HepG2 (cell line): Measurements from ENCODE around the gene HEATR1. TPM values are rescaled to one million over a fixed set of nuclear protein-coding genes. Genes with fewer than 3 reads are reported as not detected.

Source experiments
- ATF7-NPFF ChIP-seq: sonication (generic); formaldehyde crosslinking; IDR thresholded peaks from 2 replicates; pipeline ENCODE4 v1.8.1; 2023; ENCODE audit warnings: mild to moderate bottlenecking, low read depth, missing genetic modification reagents, moderate library complexity
- FOXO1 ChIP-seq: sonication (generic); formaldehyde crosslinking; IDR thresholded peaks from 2 replicates; pipeline ENCODE4 v1.4.0; 2020; ENCODE audit warnings: missing genetic modification reagents
- JUNB ChIP-seq: sonication (generic); formaldehyde crosslinking; IDR thresholded peaks from 2 replicates; pipeline ENCODE4 v1.8.0; 2022; ENCODE audit warnings: missing genetic modification reagents, mild to moderate bottlenecking, borderline replicate concordance
- KAT2B ChIP-seq: fragments of 150-350 bp; IDR thresholded peaks from 2 replicates; pipeline ENCODE4 v1.6.1; 2014; ENCODE audit warnings: low read depth, low read length, borderline replicate concordance
- KDM3A ChIP-seq: IDR thresholded peaks from 2 replicates; pipeline ENCODE4 v1.6.1; 2018; ENCODE audit warnings: low read depth, missing compliant biosample characterization
- KDM5A ChIP-seq: fragments of 200-600 bp; sonication (generic); IDR thresholded peaks from 2 replicates; pipeline ENCODE4 v1.7.0; 2018; ENCODE audit warnings: antibody characterized with exemption, mild to moderate bottlenecking, low read length, borderline replicate concordance
- MATR3 ChIP-seq: sonication (generic); formaldehyde crosslinking; IDR thresholded peaks from 2 replicates; pipeline ENCODE4 v1.4.0; 2020; ENCODE audit warnings: missing genetic modification reagents
- SIN3B ChIP-seq: fragments of 150-350 bp; IDR thresholded peaks from 2 replicates; pipeline ENCODE4 v1.6.1; 2014; ENCODE audit warnings: low read length
- SP5 ChIP-seq: IDR thresholded peaks from 2 replicates; pipeline ENCODE4 v1.6.1; 2016; ENCODE audit warnings: low read depth, borderline replicate concordance
- SSRP1 ChIP-seq: IDR thresholded peaks from 2 replicates; pipeline ENCODE4 v1.6.1; 2016; ENCODE audit warnings: control low read depth
- TMF1 ChIP-seq: sonication (generic); formaldehyde crosslinking; IDR thresholded peaks from 2 replicates; pipeline ENCODE4 v1.8.1; 2022; ENCODE audit warnings: low read depth, missing genetic modification reagents
- ZFP37 ChIP-seq: sonication (generic); formaldehyde crosslinking; IDR thresholded peaks from 2 replicates; pipeline ENCODE4 v1.4.0; 2020; ENCODE audit warnings: missing genetic modification reagents, borderline replicate concordance
- ZNF460 ChIP-seq: sonication (generic); formaldehyde crosslinking; IDR thresholded peaks from 2 replicates; pipeline ENCODE4 v1.5.1; 2020; ENCODE audit warnings: missing genetic modification reagents, mild to moderate bottlenecking, borderline replicate concordance
- ZNF562 ChIP-seq: sonication (generic); formaldehyde crosslinking; IDR thresholded peaks from 2 replicates; pipeline ENCODE4 v1.8.0; 2022; ENCODE audit warnings: missing genetic modification reagents, borderline replicate concordance
- ZNF772 ChIP-seq: sonication (generic); formaldehyde crosslinking; IDR thresholded peaks from 2 replicates; pipeline ENCODE4 v1.5.0; 2020; ENCODE audit warnings: mild to moderate bottlenecking, missing genetic modification reagents
- polyA plus RNA-seq, 8 experiments: library from polyadenylated mRNA; depleted of rRNA in 3 of 8; stranded (reverse) in 7 of 8; unstranded in 1 of 8; fragments of >200 nt; fragmentation: Illumina TruSeq in 4 of 8; extraction: Trizol in 4 of 8; gene quantifications; 2 replicates each; pipeline versions ENCODE4 v1.2.1 to v1.2.3, GENCODE V29; 2011 to 2016; ENCODE audit warnings: low read depth in 4 of 8, missing spikeins in 1 of 8, mixed read lengths in 1 of 8; ENCODE audit not compliant: insufficient read depth in 1 of 8
- total RNA-seq, 5 experiments: library from RNA; depleted of rRNA; stranded (reverse); fragments of >200 nt; fragmentation: Illumina TruSeq; extraction: Trizol; gene quantifications; 2 replicates each; pipeline ENCODE4 v1.2.3, GENCODE V29; 2016; ENCODE audit warnings: low read depth in 1 of 5
- TF ChIP-seq, protein P1 (sequence below): sonication (generic); formaldehyde crosslinking; IDR thresholded peaks from 2 replicates; pipeline ENCODE4 v1.4.0; 2020; ENCODE audit warnings: missing genetic modification reagents, borderline replicate concordance
- TF ChIP-seq, protein P2 (sequence below): sonication (generic); formaldehyde crosslinking; IDR thresholded peaks from 2 replicates; pipeline ENCODE4 v1.8.0; 2022; ENCODE audit warnings: mild to moderate bottlenecking, missing genetic modification reagents; ENCODE audit not compliant: insufficient replicate concordance
- TF ChIP-seq, protein P3 (sequence below): sonication (generic); formaldehyde crosslinking; IDR thresholded peaks from 2 replicates; pipeline ENCODE4 v1.5.0; 2020; ENCODE audit warnings: missing genetic modification reagents
- TF ChIP-seq, protein P4 (sequence below): sonication (generic); formaldehyde crosslinking; IDR thresholded peaks from 2 replicates; pipeline ENCODE4 v1.8.0; 2022; ENCODE audit warnings: low read depth, missing genetic modification reagents
- TF ChIP-seq, protein P5 (sequence below): sonication (generic); formaldehyde crosslinking; IDR thresholded peaks from 2 replicates; pipeline ENCODE4 v1.5.0; 2020; ENCODE audit warnings: missing genetic modification reagents

Gene HEATR1
- total and polyA plus RNA-seq, 2 of the 13 experiments (the other 11 are each of a cell fraction or from before 2014, with no cell fraction given): 10.2 to 45.8 TPM

DNA sequence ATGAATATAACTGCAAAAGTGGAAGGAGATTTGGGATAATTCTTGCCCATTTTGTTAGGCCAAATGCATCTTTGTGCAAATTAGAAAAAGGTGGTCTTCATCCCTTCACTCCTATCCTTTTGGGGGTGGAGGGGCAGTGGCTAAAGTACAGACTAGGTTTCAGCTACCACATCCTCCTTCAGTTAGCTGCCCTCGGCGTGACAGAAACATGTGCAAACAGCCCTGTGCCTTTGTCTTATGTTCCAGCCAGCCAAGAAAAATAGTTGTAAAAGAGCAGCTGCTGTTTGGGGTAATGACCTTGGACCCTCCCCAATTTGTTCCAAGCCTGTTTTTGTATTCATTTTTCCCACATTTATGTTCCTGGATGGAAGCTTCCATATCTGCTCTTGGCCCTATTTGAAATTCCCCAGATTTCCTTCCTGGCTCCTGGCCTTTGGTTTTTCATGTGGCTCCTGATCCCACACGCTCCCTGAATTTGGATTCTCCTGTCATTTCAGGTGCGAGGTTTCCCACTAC is 88.8 kb downstream of the HEATR1 start (continued):
- TF ChIP-seq, protein P1, sequence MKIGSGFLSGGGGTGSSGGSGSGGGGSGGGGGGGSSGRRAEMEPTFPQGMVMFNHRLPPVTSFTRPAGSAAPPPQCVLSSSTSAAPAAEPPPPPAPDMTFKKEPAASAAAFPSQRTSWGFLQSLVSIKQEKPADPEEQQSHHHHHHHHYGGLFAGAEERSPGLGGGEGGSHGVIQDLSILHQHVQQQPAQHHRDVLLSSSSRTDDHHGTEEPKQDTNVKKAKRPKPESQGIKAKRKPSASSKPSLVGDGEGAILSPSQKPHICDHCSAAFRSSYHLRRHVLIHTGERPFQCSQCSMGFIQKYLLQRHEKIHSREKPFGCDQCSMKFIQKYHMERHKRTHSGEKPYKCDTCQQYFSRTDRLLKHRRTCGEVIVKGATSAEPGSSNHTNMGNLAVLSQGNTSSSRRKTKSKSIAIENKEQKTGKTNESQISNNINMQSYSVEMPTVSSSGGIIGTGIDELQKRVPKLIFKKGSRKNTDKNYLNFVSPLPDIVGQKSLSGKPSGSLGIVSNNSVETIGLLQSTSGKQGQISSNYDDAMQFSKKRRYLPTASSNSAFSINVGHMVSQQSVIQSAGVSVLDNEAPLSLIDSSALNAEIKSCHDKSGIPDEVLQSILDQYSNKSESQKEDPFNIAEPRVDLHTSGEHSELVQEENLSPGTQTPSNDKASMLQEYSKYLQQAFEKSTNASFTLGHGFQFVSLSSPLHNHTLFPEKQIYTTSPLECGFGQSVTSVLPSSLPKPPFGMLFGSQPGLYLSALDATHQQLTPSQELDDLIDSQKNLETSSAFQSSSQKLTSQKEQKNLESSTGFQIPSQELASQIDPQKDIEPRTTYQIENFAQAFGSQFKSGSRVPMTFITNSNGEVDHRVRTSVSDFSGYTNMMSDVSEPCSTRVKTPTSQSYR (CRISPR knock-in tag): no peak
- TF ChIP-seq ATF7-NPFF (no peak), FOXO1 (CRISPR knock-in tag) (no peak), MATR3 (CRISPR knock-in tag) (no peak), ZNF562 (CRISPR knock-in tag) (no peak), ZNF460 (CRISPR knock-in tag) (no peak), KDM5A (no peak), SIN3B (no peak), KDM3A (CRISPR knock-in tag) (no peak), TMF1 (CRISPR knock-in tag) (no peak), SP5 (CRISPR knock-in tag) (peak; percentile 34; the same call in 1 of the 2 replicates), SSRP1 (CRISPR knock-in tag) (no peak), KAT2B (no peak), ZNF772 (CRISPR knock-in tag) (no peak), JUNB (no peak), ZFP37 (CRISPR knock-in tag) (no peak)
- TF ChIP-seq, protein P2, sequence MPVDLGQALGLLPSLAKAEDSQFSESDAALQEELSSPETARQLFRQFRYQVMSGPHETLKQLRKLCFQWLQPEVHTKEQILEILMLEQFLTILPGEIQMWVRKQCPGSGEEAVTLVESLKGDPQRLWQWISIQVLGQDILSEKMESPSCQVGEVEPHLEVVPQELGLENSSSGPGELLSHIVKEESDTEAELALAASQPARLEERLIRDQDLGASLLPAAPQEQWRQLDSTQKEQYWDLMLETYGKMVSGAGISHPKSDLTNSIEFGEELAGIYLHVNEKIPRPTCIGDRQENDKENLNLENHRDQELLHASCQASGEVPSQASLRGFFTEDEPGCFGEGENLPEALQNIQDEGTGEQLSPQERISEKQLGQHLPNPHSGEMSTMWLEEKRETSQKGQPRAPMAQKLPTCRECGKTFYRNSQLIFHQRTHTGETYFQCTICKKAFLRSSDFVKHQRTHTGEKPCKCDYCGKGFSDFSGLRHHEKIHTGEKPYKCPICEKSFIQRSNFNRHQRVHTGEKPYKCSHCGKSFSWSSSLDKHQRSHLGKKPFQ (CRISPR knock-in tag): no peak
- TF ChIP-seq, protein P3, sequence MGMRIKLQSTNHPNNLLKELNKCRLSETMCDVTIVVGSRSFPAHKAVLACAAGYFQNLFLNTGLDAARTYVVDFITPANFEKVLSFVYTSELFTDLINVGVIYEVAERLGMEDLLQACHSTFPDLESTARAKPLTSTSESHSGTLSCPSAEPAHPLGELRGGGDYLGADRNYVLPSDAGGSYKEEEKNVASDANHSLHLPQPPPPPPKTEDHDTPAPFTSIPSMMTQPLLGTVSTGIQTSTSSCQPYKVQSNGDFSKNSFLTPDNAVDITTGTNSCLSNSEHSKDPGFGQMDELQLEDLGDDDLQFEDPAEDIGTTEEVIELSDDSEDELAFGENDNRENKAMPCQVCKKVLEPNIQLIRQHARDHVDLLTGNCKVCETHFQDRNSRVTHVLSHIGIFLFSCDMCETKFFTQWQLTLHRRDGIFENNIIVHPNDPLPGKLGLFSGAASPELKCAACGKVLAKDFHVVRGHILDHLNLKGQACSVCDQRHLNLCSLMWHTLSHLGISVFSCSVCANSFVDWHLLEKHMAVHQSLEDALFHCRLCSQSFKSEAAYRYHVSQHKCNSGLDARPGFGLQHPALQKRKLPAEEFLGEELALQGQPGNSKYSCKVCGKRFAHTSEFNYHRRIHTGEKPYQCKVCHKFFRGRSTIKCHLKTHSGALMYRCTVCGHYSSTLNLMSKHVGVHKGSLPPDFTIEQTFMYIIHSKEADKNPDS (CRISPR knock-in tag): no peak
- TF ChIP-seq, protein P4, sequence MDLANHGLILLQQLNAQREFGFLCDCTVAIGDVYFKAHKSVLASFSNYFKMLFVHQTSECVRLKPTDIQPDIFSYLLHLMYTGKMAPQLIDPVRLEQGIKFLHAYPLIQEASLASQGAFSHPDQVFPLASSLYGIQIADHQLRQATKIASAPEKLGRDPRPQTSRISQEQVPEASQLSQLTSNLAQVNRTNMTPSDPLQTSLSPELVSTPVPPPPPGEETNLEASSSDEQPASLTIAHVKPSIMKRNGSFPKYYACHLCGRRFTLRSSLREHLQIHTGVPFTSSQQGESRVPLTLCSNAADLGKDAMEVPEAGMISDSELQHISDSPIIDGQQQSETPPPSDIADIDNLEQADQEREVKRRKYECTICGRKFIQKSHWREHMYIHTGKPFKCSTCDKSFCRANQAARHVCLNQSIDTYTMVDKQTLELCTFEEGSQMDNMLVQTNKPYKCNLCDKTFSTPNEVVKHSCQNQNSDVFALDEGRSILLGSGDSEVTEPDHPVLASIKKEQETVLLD (CRISPR knock-in tag): no peak
- TF ChIP-seq, protein P5, sequence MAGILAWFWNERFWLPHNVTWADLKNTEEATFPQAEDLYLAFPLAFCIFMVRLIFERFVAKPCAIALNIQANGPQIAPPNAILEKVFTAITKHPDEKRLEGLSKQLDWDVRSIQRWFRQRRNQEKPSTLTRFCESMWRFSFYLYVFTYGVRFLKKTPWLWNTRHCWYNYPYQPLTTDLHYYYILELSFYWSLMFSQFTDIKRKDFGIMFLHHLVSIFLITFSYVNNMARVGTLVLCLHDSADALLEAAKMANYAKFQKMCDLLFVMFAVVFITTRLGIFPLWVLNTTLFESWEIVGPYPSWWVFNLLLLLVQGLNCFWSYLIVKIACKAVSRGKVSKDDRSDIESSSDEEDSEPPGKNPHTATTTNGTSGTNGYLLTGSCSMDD: no peak
